Breast epithelium (tissue), 3 donors: Measurements from ENCODE around the gene ZNF419.

Experiments
- POLR2AphosphoS5 ChIP-seq, 3 donors: sonication (generic); formaldehyde crosslinking; IDR thresholded peaks; one replicate each; pipeline ENCODE4 v1.6.1; 2017; ENCODE audit warnings: antibody characterized with exemption in 3 of 3
- TF ChIP-seq, protein P1 (sequence below), 3 donors: fragments of 450-650 bp; IDR thresholded peaks; one replicate each; pipeline ENCODE4 v1.5.1; 2016 to 2017; ENCODE audit warnings: antibody characterized with exemption in 3 of 3, mild to moderate bottlenecking in 3 of 3, moderate library complexity in 3 of 3

- TF ChIP-seq, protein P1, sequence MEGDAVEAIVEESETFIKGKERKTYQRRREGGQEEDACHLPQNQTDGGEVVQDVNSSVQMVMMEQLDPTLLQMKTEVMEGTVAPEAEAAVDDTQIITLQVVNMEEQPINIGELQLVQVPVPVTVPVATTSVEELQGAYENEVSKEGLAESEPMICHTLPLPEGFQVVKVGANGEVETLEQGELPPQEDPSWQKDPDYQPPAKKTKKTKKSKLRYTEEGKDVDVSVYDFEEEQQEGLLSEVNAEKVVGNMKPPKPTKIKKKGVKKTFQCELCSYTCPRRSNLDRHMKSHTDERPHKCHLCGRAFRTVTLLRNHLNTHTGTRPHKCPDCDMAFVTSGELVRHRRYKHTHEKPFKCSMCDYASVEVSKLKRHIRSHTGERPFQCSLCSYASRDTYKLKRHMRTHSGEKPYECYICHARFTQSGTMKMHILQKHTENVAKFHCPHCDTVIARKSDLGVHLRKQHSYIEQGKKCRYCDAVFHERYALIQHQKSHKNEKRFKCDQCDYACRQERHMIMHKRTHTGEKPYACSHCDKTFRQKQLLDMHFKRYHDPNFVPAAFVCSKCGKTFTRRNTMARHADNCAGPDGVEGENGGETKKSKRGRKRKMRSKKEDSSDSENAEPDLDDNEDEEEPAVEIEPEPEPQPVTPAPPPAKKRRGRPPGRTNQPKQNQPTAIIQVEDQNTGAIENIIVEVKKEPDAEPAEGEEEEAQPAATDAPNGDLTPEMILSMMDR (IDR thresholded peaks at IDR 0.05): no peak
- no peak for TF ChIP-seq POLR2AphosphoS5 (IDR thresholded peaks at IDR 0.05)
Measured at GRCh38 chr19:57515255-57515654, 27.7 kb downstream of the ZNF419 start.
